KOPT-K1 (cell line): ENCODE data around the gene DOCK2.

Experiments
- H3K27ac ChIP-seq: fragments of 200-600 bp; sonication (generic); 2 replicates; pipeline ENCODE4 v1.5.1; 2016; ENCODE audit warnings: antibody characterized with exemption, mild to moderate bottlenecking, low read depth, low read length; ENCODE audit not compliant: poor library complexity, severe bottlenecking
- H3K36me3 ChIP-seq: fragments of 200-600 bp; sonication (generic); 2 replicates; pipeline ENCODE4 v1.5.1; 2017; ENCODE audit warnings: antibody characterized with exemption, mild to moderate bottlenecking, low read length, moderate library complexity; ENCODE audit not compliant: insufficient read depth
- H3K9me3 ChIP-seq: fragments of 200-600 bp; sonication (generic); 2 replicates; pipeline ENCODE4 v1.5.1; 2017; ENCODE audit warnings: antibody characterized with exemption, low read length, mild to moderate bottlenecking; ENCODE audit not compliant: insufficient read depth, poor library complexity, severe bottlenecking

Gene DOCK2

DNA sequence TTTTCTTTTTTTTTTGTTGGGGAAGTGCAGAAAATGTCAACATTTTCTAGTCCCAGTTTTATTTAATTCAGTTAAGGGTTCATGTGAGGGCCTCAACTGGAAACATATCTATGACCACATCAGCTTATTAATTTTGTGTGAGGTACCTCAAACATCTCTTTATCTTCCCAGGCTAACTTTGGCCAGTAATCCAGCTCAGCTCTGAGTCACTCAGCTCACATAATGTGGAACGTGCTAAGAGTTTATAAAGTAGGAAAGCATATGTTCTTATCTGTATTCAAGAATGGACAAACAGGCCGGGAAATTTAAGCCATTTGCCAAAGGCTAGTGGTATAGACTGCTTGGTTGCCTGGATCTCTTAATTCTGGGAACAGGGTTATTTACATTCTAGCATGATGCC lies 224.9 kb downstream of the DOCK2 start:
- H3K9me3 ChIP-seq = no peaks in the 10 kb centered on the region
- H3K36me3 ChIP-seq = peaks cover 42% of the 10 kb centered on the region
- H3K27ac ChIP-seq = no peak overlapping the region

DNA sequence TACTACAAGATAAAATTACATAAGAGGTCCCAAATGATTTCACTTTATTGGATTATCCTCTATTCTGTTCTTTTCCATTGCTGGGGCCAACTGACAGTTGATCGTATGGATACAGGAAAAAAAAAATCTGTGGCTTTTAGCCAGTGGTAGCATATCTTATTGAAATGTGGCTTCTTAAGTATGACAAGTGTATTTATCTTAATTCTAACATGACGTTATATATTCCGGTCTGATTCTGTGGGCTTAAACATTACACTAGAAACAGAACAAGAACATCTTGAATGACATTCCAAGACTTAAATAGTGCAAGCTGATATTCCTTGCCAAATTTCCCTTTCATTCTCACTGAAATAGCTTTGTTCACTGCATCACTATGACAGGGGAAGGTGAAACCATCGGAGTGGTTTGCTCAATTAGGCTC lies 225.3 kb downstream of the DOCK2 start:
- Histone ChIP-seq H3K36me3 (peaks cover 47% of the 10 kb centered on the region), H3K9me3 (no peaks in the 10 kb centered on the region), H3K27ac (no peak overlapping the region)

DNA sequence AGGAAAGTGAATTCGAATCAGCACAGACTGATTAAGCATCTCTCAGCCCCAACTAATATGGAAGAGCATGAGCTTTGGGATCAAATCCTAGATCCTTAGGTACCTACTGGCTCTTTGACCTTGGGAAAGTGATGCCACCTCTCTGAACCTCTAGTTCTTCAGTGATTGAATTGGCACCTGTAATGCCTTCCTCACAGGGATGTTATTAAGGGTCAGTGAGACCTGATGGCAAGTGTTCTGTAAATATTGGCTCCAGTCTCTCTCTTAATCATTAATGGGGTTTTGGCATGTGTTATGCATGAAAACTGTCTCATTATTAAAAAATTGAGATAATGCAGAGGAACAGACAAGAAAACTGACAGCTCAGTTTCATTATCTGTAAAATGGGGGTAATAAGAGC lies 227.4 kb downstream of the DOCK2 start:
- no peaks in the 10 kb centered on the region for H3K9me3 ChIP-seq
- no peak overlapping the region for H3K27ac ChIP-seq
- H3K36me3 ChIP-seq = peaks cover 65% of the 10 kb centered on the region

DNA sequence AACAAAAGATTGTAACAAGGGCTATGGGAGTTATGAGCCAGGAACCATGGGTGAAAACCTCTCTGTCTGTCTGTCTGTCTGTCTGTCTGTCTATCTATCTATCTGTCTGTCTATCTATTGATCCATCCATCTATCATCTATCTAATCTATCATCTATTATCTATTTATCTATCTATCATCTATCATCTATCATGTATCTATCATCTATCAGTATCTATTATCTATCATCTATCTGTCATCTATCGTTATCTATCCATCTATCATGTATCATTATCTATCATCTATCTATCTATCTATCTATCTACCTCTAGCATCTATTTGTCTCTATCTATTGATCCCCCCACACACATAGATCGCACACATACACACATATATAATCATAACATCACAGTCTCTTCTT lies 230.3 kb downstream of the DOCK2 start:
- H3K36me3 ChIP-seq = peaks cover 78% of the 10 kb centered on the region
- H3K9me3 ChIP-seq = no peaks in the 10 kb centered on the region
- no peak overlapping the region for H3K27ac ChIP-seq

DNA sequence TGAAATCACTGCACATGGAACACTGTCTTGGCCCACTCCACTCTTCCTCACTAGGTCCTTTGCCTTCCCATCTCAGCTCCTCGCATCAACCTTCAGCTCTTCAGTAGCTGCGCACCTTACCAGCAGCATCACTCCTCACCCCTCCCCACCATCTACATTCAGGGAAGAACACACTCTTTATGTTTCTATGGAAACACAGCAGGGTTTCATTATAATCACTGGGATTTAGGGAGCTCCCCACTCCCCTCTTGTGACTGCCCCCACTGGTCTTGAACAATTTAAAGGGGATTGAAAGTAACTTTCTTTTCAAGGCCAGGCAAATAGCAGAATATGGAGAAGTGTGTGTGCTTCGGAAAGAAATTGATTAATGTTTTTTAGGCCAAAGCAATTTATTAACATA lies 232.0 kb downstream of the DOCK2 start:
- Histone ChIP-seq H3K9me3 (no peaks in the 10 kb centered on the region), H3K27ac (no peak overlapping the region), H3K36me3 (peaks cover 73% of the 10 kb centered on the region)

DNA sequence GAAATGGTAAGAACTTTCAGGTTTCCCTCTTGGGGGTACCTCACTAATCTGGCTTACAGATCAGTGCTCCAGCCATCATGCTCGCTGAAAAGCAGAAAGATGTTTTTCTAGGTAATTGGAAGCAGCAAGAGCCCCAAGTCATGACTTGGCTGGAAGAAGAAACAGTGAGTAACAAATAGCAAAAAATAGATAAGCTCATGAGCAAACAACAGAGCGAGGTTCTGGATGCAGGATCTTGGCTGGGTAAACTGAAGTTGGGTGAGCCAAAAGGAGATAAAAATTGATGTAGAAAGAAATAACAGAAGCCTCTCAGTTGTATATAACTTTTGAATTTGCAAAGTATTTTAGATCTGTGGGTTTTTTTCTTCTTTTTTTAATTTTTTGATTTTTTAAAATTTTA lies 233.1 kb downstream of the DOCK2 start:
- H3K27ac ChIP-seq = no peak overlapping the region
- H3K36me3 ChIP-seq = peaks cover 71% of the 10 kb centered on the region
- no peaks in the 10 kb centered on the region for H3K9me3 ChIP-seq

DNA sequence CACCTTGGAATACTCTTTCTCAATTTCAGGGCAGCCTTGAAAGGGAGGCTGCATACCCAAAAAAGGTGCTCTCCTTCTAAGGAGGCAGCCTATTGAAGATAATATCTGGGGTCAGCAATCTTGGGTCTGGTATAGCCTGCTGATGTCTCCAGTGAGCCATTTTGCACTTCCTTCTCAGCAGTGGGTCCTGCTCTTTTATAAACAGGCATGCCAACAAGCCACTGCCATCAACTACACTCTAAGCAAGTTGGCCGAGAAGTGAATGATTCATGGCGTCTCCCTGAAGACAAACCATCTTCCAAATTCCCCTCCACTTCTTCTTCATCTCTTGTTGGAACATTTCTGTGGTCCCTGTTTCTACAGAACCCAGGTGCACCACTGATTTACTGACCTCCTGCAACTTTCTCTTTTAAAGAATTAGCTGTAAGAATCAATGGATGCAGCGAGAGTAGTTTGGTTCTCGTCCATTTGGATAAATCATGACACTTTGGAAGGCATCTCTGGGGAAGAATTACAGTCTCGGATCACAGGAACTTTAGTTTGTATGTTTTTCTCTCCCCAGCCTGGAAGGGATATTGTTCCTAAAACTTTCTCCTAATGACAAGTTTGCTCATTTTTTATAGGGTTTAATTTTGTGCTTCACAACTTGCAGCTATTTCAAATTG lies 234.9 kb downstream of the DOCK2 start:
- H3K9me3 ChIP-seq = no peaks in the 10 kb centered on the region
- no peak overlapping the region for H3K27ac ChIP-seq
- H3K36me3 ChIP-seq = peaks cover 74% of the 10 kb centered on the region

DNA sequence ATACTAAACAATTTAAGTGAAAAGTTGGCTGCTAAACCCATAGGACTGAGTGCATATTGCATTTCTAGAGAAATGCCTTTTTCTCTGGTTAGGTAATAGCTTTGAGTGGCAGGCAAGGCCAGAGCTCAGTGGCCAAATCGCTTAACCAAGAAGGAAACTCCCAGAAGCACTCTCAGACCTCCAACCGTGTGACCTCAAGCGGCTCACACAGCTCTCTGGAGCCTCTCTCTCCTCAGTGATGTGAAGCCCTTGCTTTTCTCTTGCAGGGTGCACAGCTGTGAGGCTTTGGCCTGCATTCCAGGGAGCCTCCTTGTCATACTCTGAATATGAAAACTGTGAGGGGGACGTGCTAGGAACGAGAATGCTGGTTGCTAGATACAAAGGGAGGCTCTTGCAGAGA lies 236.6 kb downstream of the DOCK2 start:
- Histone ChIP-seq H3K9me3 (no peaks in the 10 kb centered on the region), H3K36me3 (peaks cover 61% of the 10 kb centered on the region), H3K27ac (no peak overlapping the region)

DNA sequence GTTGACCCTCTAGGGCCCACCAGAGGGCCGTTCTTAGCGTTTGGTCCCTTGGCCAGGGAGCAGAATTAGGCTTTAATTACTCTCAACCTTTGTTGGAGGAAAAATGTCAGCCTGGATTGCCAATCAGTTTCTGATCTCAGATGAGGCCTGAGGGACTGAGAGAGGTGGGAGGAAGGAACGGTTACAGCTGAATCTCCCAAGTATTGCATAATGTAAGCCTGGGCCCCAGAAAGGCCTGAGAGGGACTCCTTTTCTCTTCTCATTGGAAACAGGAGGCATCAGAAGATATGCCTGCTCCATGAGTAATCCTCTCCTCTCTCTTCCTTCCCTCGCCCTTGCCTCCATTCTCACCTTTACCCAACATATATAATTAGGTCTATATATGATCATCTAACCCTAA lies 237.5 kb downstream of the DOCK2 start:
- no peaks in the 10 kb centered on the region for H3K9me3 ChIP-seq
- H3K36me3 ChIP-seq = peaks cover 61% of the 10 kb centered on the region
- no peak overlapping the region for H3K27ac ChIP-seq

DNA sequence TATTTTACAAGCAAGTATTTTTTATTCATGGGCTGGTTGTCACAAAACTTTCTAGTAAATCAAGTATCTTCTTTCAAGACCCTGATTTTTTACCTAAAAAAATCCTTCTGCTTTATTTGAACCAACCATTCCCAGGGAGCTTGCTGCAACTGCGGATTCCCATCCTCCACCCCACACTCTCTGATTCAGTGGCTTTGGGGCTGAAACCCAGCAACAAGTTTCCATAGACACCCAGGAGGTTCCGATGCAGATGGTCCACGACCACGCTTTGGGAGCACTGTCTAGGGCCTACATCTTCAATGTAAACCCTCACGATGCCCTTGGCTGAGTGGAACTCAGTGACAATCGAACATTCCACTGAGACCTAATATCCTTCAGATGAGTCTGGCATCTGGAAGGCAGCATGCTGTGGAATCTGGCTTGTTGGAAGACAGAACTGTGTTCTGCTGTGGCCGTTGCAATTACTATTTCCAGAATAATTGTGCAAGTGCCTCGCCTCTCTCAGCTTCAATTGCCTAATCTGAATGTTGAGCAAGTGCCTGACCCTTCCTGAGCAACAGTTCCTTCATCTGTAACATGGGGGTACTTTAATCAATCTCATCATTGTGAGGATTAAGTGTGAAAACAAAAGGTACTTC lies 238.1 kb downstream of the DOCK2 start:
- Histone ChIP-seq H3K9me3 (no peaks in the 10 kb centered on the region), H3K27ac (no peak overlapping the region), H3K36me3 (peaks cover 60% of the 10 kb centered on the region)

DNA sequence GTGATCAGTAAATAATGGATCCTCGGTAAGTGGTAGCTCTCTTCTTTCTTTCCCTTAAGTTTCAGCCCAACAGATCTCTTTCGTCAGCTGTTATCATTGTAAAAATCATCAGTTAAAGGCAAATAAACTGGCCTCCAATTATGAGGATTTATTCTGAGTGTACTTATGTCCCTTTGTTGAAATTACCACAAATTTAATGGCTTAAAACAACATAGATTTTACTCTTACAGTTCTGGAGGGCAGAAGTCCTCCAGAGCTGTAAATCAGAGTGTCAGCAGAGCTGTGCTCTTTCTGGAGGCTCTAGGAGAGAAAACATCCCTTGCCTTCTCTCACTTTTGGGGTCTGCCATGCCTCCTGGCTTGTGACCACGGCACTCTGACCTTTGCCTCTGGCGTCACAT lies 238.7 kb downstream of the DOCK2 start:
- Histone ChIP-seq H3K9me3 (no peaks in the 10 kb centered on the region), H3K36me3 (peaks cover 65% of the 10 kb centered on the region), H3K27ac (no peak overlapping the region)

DNA sequence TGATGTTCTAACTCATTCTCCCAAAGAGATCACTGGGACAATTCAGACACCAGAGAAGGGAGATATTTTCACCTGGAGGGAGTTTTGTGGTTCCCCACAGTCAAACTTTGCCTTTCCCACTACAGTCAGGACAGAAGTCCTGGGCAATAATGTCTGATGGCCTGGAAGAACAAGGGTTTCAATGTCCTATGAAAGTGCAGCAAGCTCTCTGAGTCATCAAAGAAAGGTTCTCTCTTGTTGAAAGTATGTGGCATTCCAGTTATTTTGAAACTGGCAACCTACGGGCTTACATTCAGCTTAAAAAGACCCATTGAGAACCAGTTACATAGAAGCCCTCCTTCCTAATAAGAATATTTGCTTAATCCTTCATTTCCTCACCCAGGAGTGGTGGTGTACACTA lies 239.3 kb downstream of the DOCK2 start:
- Histone ChIP-seq H3K9me3 (no peaks in the 10 kb centered on the region), H3K27ac (no peak overlapping the region), H3K36me3 (peaks cover 70% of the 10 kb centered on the region)

DNA sequence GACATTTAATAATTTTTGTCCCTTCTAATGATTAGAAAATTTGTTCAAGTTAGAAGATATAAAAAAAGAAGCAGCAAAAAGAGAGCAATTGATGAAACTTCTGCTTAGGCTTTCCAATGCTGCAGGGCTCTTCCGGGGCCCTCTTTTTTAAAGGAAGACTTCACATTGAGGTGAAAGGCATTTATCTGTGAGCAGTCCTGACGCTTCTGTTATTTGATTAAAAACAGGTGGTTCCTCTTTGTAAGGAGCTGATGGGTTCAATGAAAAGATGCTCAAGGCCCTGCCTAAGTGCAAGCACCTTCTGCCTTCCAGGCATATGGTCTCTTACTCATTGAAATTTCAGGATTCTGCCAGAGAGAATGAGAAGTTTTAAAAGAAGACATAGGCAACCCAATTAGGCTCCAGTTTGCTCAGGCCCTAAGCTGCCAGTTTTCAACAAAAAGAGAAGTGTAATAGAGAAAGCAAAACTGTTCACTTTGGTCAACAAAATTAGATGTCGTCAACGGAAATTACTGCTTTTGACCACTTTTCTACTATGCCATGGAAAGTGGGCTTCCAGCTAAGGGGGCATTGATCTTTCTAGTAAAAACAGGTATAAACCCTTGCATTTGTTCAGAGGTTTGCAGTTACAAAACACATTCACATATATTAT lies 243.1 kb downstream of the DOCK2 start:
- Histone ChIP-seq H3K27ac (no peak overlapping the region), H3K9me3 (no peaks in the 10 kb centered on the region), H3K36me3 (peaks cover 78% of the 10 kb centered on the region)

DNA sequence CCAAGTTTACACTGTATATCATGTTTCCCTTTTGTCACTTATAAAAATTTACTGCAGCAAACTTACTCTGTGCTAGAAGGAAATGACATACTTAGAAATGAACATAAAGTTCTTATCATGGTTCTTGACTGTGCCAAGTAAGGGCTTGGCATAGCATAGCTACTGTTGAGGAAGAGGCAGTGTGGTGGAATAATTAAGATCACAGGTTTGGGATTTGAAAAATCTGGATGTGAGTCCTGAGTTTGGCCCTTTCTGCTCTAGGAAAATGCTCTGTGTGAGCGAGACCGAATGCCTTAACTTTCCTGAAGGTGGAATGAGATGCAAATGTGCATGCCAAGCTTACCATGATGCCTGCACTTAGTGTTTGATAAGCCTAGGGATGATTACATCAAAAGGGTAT lies 243.7 kb downstream of the DOCK2 start:
- Histone ChIP-seq H3K36me3 (peaks cover 74% of the 10 kb centered on the region), H3K27ac (no peak overlapping the region), H3K9me3 (no peaks in the 10 kb centered on the region)

DNA sequence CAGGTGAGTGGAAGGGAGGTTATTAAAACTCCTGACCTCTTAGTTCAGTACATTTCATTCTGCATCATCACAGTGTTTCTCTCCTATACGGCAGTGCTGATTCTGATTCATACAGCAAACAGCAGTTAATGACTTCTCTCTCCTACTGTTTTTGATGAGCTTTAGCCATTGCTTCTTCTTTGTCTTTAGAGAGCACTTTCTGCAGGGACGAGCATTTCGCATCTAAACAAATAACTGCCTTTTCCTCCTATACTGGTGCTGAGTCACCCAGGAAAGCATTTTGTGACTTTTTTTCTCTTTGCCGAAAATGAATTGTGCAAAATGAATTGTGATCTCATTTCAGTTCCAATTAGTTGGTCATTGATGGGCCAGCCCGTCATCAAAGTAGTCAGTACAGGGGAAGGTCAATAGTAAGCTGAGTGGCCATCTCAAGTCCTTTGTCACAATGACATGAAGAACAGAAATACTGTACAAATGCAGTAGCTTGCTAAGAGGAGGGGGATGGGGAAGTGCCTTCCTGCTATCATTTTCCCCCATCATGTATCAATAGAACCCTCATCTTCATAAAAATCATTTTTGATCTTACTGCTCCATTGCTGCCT lies 244.7 kb downstream of the DOCK2 start:
- Histone ChIP-seq H3K36me3 (peaks cover 68% of the 10 kb centered on the region), H3K9me3 (no peaks in the 10 kb centered on the region), H3K27ac (no peak overlapping the region)
